ENCODE data around the gene TBC1D5. TPM values are rescaled to one million over a fixed set of nuclear protein-coding genes. Genes with fewer than 3 reads are reported as not detected.

The TBC1D5 gene
- total and polyA plus RNA-seq, 2 donors (not counting 1 experiment from before 2014, with no cell fraction given), result 22.6 to 111 TPM

GRCh38 chr3:17136136-17136721 is 606.2 kb downstream of the TBC1D5 start:
- H4K20me1 ChIP-seq (ENCODE audit: control insufficient read depth, insufficient read depth, low read length, poor library complexity, severe bottlenecking), result no peaks in the 10 kb centered on the region
- Mint-ChIP-seq H3K9me3 (ENCODE audit: insufficient read depth) (no peaks in the 10 kb centered on the region), H3K4me1 (peaks cover 9% of the 10 kb centered on the region), H3K27ac (no peak overlapping the region), H3K27me3 (peaks cover 8% of the 10 kb centered on the region), H3K4me3 (no peak overlapping the region)
- WGBS (ENCODE audit: insufficient coverage), result 95% methylated on average over 11 of the region's 11 CpGs
- no peak overlapping the region for H2AFZ ChIP-seq (ENCODE audit: insufficient read depth, low read depth, low read length, poor library complexity, severe bottlenecking)
- no peak overlapping the region for H3K9ac ChIP-seq (ENCODE audit: low read length)
- H3K36me3 ChIP-seq (replicated peaks in 1 of 2; ENCODE audit: control extremely low read depth in 1 of 2, control insufficient read depth in 1 of 2, extremely low read depth in 1 of 2, insufficient read depth in 2 of 2, low read length in 1 of 2), result no peaks in the 10 kb centered on the region
- CTCF ChIA-PET, result no interaction called here
- POLR2A ChIA-PET, result no interaction called here
- H3K9me3 ChIP-seq (ENCODE audit: control extremely low read depth in 1 of 3, control insufficient read depth in 2 of 3, insufficient read depth in 1 of 3, low read length in 2 of 3), result peaks cover 0 to 23% (median 2%) of the 10 kb centered on the region in 3 donors
- no peak overlapping the region for H3K27ac ChIP-seq (ENCODE audit: low read length in 2 of 2)
- DNase-seq (no peak), ATAC-seq (ENCODE audit: low read depth) (no peak)
- no peak overlapping the region for H3K4me2 ChIP-seq (replicated peaks; ENCODE audit: low read depth, low read length, poor library complexity, severe bottlenecking)
- no peak overlapping the region for H3K4me3 ChIP-seq (ENCODE audit: control extremely low read depth in 1 of 5, extremely low read depth in 1 of 5, insufficient read depth in 1 of 5, low read depth in 2 of 5, low read length in 4 of 5)
- no peaks in the 10 kb centered on the region for H3K27me3 ChIP-seq (replicated peaks in 1 of 4; ENCODE audit: control extremely low read depth in 1 of 4, control insufficient read depth in 3 of 4, insufficient read depth in 4 of 4, low read length in 3 of 4)
- H3K79me2 ChIP-seq (ENCODE audit: control insufficient read depth, insufficient read depth, low read length), result no peaks in the 10 kb centered on the region
- intact Hi-C loops (cut with micrococcal nuclease), result no loop called here
- TF ChIP-seq CTCF (IDR thresholded peaks at IDR 0.05), result no peak
- no peak for TF ChIP-seq EZH2 (IDR thresholded peaks at IDR 0.05; ENCODE audit: borderline replicate concordance, insufficient read depth, low read depth, low read length, poor library complexity, severe bottlenecking)
- peaks cover 4 to 9% of the 10 kb centered on the region in 2 donors for H3K4me1 ChIP-seq (ENCODE audit: control insufficient read depth in 2 of 2, insufficient read depth in 2 of 2, low read length in 2 of 2)

GRCh38 chr3:17135696-17136095 is 606.7 kb downstream of the TBC1D5 start:
- H3K4me3 ChIP-seq (ENCODE audit: control extremely low read depth in 1 of 5, extremely low read depth in 1 of 5, insufficient read depth in 1 of 5, low read depth in 2 of 5, low read length in 4 of 5), result no peak overlapping the region
- Mint-ChIP-seq H3K4me1 (peaks cover 9% of the 10 kb centered on the region), H3K27ac (no peak overlapping the region), H3K27me3 (peaks cover 5% of the 10 kb centered on the region), H3K9me3 (ENCODE audit: insufficient read depth) (no peaks in the 10 kb centered on the region), H3K4me3 (no peak overlapping the region)
- no peaks in the 10 kb centered on the region for H3K27me3 ChIP-seq (replicated peaks in 1 of 4; ENCODE audit: control extremely low read depth in 1 of 4, control insufficient read depth in 3 of 4, insufficient read depth in 4 of 4, low read length in 3 of 4)
- no peak overlapping the region for H3K27ac ChIP-seq (ENCODE audit: low read length in 2 of 2)
- intact Hi-C loops (cut with micrococcal nuclease), result no loop called here
- CTCF ChIA-PET, result no interaction called here
- H2AFZ ChIP-seq (ENCODE audit: insufficient read depth, low read depth, low read length, poor library complexity, severe bottlenecking), result no peak overlapping the region
- H3K4me2 ChIP-seq (replicated peaks; ENCODE audit: low read depth, low read length, poor library complexity, severe bottlenecking), result no peak overlapping the region
- TF ChIP-seq CTCF (IDR thresholded peaks at IDR 0.05) (no peak), EZH2 (IDR thresholded peaks at IDR 0.05; ENCODE audit: borderline replicate concordance, insufficient read depth, low read depth, low read length, poor library complexity, severe bottlenecking) (no peak)
- DNase-seq (no peak), ATAC-seq (ENCODE audit: low read depth) (no peak)
- H4K20me1 ChIP-seq (ENCODE audit: control insufficient read depth, insufficient read depth, low read length, poor library complexity, severe bottlenecking), result no peaks in the 10 kb centered on the region
- peaks cover 0 to 23% (median 2%) of the 10 kb centered on the region in 3 donors for H3K9me3 ChIP-seq (ENCODE audit: control extremely low read depth in 1 of 3, control insufficient read depth in 2 of 3, insufficient read depth in 1 of 3, low read length in 2 of 3)
- no peaks in the 10 kb centered on the region for H3K79me2 ChIP-seq (ENCODE audit: control insufficient read depth, insufficient read depth, low read length)
- no peak overlapping the region for H3K9ac ChIP-seq (ENCODE audit: low read length)
- no peaks in the 10 kb centered on the region for H3K36me3 ChIP-seq (replicated peaks in 1 of 2; ENCODE audit: control extremely low read depth in 1 of 2, control insufficient read depth in 1 of 2, extremely low read depth in 1 of 2, insufficient read depth in 2 of 2, low read length in 1 of 2)
- POLR2A ChIA-PET, result no interaction called here
- H3K4me1 ChIP-seq (ENCODE audit: control insufficient read depth in 2 of 2, insufficient read depth in 2 of 2, low read length in 2 of 2), result peaks cover 4 to 9% of the 10 kb centered on the region in 2 donors

All from B cell (primary cell).